Endothelial cell (in vitro differentiated cells): ENCODE results near the gene MRPL10. TPM values are rescaled to one million over a fixed set of nuclear protein-coding genes. Genes with fewer than 3 reads are reported as not detected.
"Not testable (repeated sequence)": the region's sequence is repeated elsewhere in the genome, so short reads cannot be mapped to it uniquely, and the experiment has no call there.

ENCODE experiments used
- DNase-seq: peaks from one replicate; pipeline ENCODE4 v3.0.0; 2021; ENCODE audit warnings: low spot score
- H3K27ac Mint-ChIP-seq: one replicate; pipeline ENCODE4 v1.8.0; 2021; ENCODE audit warnings: mixed read lengths, inconsistent platforms; ENCODE audit not compliant: unreplicated experiment
- H3K27me3 Mint-ChIP-seq: one replicate; pipeline ENCODE4 v1.8.0; 2021; ENCODE audit warnings: mild to moderate bottlenecking, moderate library complexity, mixed read lengths, inconsistent platforms; ENCODE audit not compliant: unreplicated experiment
- H3K36me3 Mint-ChIP-seq: one replicate; pipeline ENCODE4 v1.8.0; 2021; ENCODE audit warnings: mild to moderate bottlenecking, low read depth, mixed read lengths, inconsistent platforms; ENCODE audit not compliant: unreplicated experiment
- H3K4me1 Mint-ChIP-seq: one replicate; pipeline ENCODE4 v1.8.0; 2021; ENCODE audit warnings: mild to moderate bottlenecking, mixed read lengths, inconsistent platforms; ENCODE audit not compliant: unreplicated experiment
- H3K4me3 Mint-ChIP-seq: one replicate; pipeline ENCODE4 v1.8.0; 2021; ENCODE audit warnings: mild to moderate bottlenecking, mixed read lengths, inconsistent platforms; ENCODE audit not compliant: unreplicated experiment
- H3K9me3 Mint-ChIP-seq: one replicate; pipeline ENCODE4 v1.8.0; 2021; ENCODE audit warnings: mixed read lengths, inconsistent platforms; ENCODE audit not compliant: unreplicated experiment
- CTCF ChIP-seq: fragments of 200-600 bp; sonication (generic); IDR thresholded peaks from one replicate; pipeline ENCODE4 v1.5.0; 2021; ENCODE audit warnings: antibody characterized with exemption; ENCODE audit not compliant: unreplicated experiment
- total RNA-seq: library from RNA; stranded (reverse); fragmentation: NEBNext Ultra II Directional; extraction: Animal tissue kit (Norgen Biotek cat#: 25700); gene quantifications from one replicate; pipeline ENCODE4 v1.2.1, GENCODE V29; 2021; ENCODE audit not compliant: unreplicated experiment

Gene MRPL10
- total RNA-seq, 1 donor from 2014 or later: 56.3 TPM

GRCh38 chr17:47778184-47778635, 53.1 kb downstream of the MRPL10 start:
- no peak overlapping the region for H3K27ac Mint-ChIP-seq
- H3K27me3 Mint-ChIP-seq: peaks cover 11% of the 10 kb centered on the region
- H3K4me3 Mint-ChIP-seq: no peak overlapping the region
- no peaks in the 10 kb centered on the region for H3K4me1 Mint-ChIP-seq
- TF ChIP-seq CTCF: no peak
- no peaks in the 10 kb centered on the region for H3K9me3 Mint-ChIP-seq
- peaks cover 3% of the 10 kb centered on the region for H3K36me3 Mint-ChIP-seq
- DNase-seq: no peak

- H3K27ac Mint-ChIP-seq: no peak overlapping the region
- H3K4me1 Mint-ChIP-seq: no peaks in the 10 kb centered on the region
- H3K4me3 Mint-ChIP-seq: no peak overlapping the region
- peaks cover 3% of the 10 kb centered on the region for H3K36me3 Mint-ChIP-seq
- H3K27me3 Mint-ChIP-seq: peaks cover 8% of the 10 kb centered on the region
- TF ChIP-seq CTCF: peak; percentile 71
- no peaks in the 10 kb centered on the region for H3K9me3 Mint-ChIP-seq
- peak; percentile 46 for DNase-seq
Measured at GRCh38 chr17:47776330-47777197, 54.8 kb downstream of the MRPL10 start.

GRCh38 chr17:47774987-47775580, 56.3 kb downstream of the MRPL10 start:
- H3K27me3 Mint-ChIP-seq: peaks cover 8% of the 10 kb centered on the region
- no peaks in the 10 kb centered on the region for H3K4me1 Mint-ChIP-seq
- DNase-seq: no peak

GRCh38 chr17:47774331-47774730, 57.0 kb downstream of the MRPL10 start:
- Mint-ChIP-seq H3K4me1 (no peaks in the 10 kb centered on the region), H3K36me3 (peaks cover 3% of the 10 kb centered on the region), H3K27me3 (peaks cover 7% of the 10 kb centered on the region), H3K4me3 (no peak overlapping the region), H3K9me3 (no peaks in the 10 kb centered on the region), H3K27ac (no peak overlapping the region)
- no peak for TF ChIP-seq CTCF
- DNase-seq: no peak

More at GRCh38 chr17:47774987-47775580, 56.3 kb downstream of the MRPL10 start:
- H3K36me3 Mint-ChIP-seq: peaks cover 3% of the 10 kb centered on the region
- H3K9me3 Mint-ChIP-seq: no peaks in the 10 kb centered on the region
- H3K27ac Mint-ChIP-seq: no peak overlapping the region
- TF ChIP-seq CTCF: no peak
- no peak overlapping the region for H3K4me3 Mint-ChIP-seq

- H3K27ac Mint-ChIP-seq, H3K4me1 Mint-ChIP-seq, H3K4me3 Mint-ChIP-seq, H3K27me3 Mint-ChIP-seq, H3K36me3 Mint-ChIP-seq, DNase-seq, H3K9me3 Mint-ChIP-seq: not testable (repeated sequence)
Measured at GRCh38 chr17:47773649-47774048, 57.7 kb downstream of the MRPL10 start.

Other genes with a start within 250 kb of the MRPL10 start
- 376 TPM for gene KPNB1, start 181.6 kb downstream of the MRPL10 start, total RNA-seq
- 31.4 TPM for gene TBKBP1, start 137.4 kb downstream of the MRPL10 start, total RNA-seq
- 0.21 TPM for gene TBX21, start 98.3 kb downstream of the MRPL10 start, total RNA-seq
- 28.0 TPM for gene OSBPL7, start 9.7 kb downstream of the MRPL10 start, total RNA-seq
- 1.0 TPM for gene LRRC46, start 129 bp upstream of the MRPL10 start, total RNA-seq
- 44.8 TPM for gene SCRN2, start 9.7 kb upstream of the MRPL10 start, total RNA-seq
- 30.7 TPM for gene SP6, start 19.6 kb upstream of the MRPL10 start, total RNA-seq
- gene SP2, start 64.7 kb upstream of the MRPL10 start, total RNA-seq: 12.4 TPM
- gene PNPO, start 110.0 kb upstream of the MRPL10 start, total RNA-seq: 16.4 TPM
- gene PRR15L, start 126.3 kb upstream of the MRPL10 start, total RNA-seq: not detected
- 156 TPM for gene CDK5RAP3, start 139.6 kb upstream of the MRPL10 start, total RNA-seq
- gene COPZ2, start 206.3 kb upstream of the MRPL10 start, total RNA-seq: not detected
- 243 TPM for gene NFE2L1, start 216.8 kb upstream of the MRPL10 start, total RNA-seq